Neuronal stem cell (in vitro differentiated cells): Measurements from ENCODE around the gene EVI5.

ENCODE experiments used
- DNase-seq: peaks from one replicate; pipeline ENCODE4 v3.0.0-alpha.2; 2013; ENCODE audit warnings: low spot score
- H2AFZ ChIP-seq: one replicate; pipeline ENCODE4 v1.6.1; 2013; ENCODE audit warnings: mild to moderate bottlenecking, low read length, inconsistent platforms
- H2AK5ac ChIP-seq: 2 replicates; pipeline ENCODE4 v1.6.1; 2013; ENCODE audit warnings: low read depth, mild to moderate bottlenecking, inconsistent platforms, low read length, moderate library complexity, mixed read lengths
- H2BK120ac ChIP-seq: 2 replicates; pipeline ENCODE4 v1.6.1; 2013; ENCODE audit warnings: low read depth, mild to moderate bottlenecking, inconsistent platforms, low read length, moderate library complexity, mixed read lengths
- H2BK12ac ChIP-seq: one replicate; pipeline ENCODE4 v1.6.1; 2013; ENCODE audit warnings: low read length, inconsistent platforms
- H2BK15ac ChIP-seq: 2 replicates; pipeline ENCODE4 v1.6.1; 2013; ENCODE audit warnings: mild to moderate bottlenecking, low read length, inconsistent platforms, mixed read lengths
- H2BK5ac ChIP-seq: one replicate; pipeline ENCODE4 v1.6.1; 2013; ENCODE audit warnings: inconsistent platforms, mild to moderate bottlenecking, low read length, moderate library complexity
- H3K14ac ChIP-seq: one replicate; pipeline ENCODE4 v1.6.1; 2013; ENCODE audit warnings: low read length, inconsistent platforms
- H3K18ac ChIP-seq: 2 replicates; pipeline ENCODE4 v1.6.1; 2013; ENCODE audit warnings: low read length, inconsistent platforms
- H3K23ac ChIP-seq: 2 replicates; pipeline ENCODE4 v1.6.1; 2013; ENCODE audit warnings: low read depth, mild to moderate bottlenecking, mixed read lengths, low read length, inconsistent platforms; ENCODE audit not compliant: poor library complexity
- H3K27ac ChIP-seq: replicated peaks from 3 replicates; pipeline ENCODE4 v1.5.1; 2013; ENCODE audit warnings: low read length, inconsistent platforms
- H3K27me3 ChIP-seq, 3 experiments: 2 replicates each; pipeline ENCODE4 v1.6.1; 2013; ENCODE audit warnings: low read length in 3 of 3, mild to moderate bottlenecking in 2 of 3, inconsistent platforms in 1 of 3, low read depth in 1 of 3, mixed read lengths in 1 of 3, moderate library complexity in 1 of 3; ENCODE audit not compliant: control insufficient read depth in 3 of 3, insufficient read depth in 3 of 3
- H3K36me3 ChIP-seq, 2 donors: replicated peaks in 1 of 2; 2 replicates each; pipeline ENCODE4 v1.6.1; 2013; ENCODE audit warnings: low read length in 2 of 2; ENCODE audit not compliant: control insufficient read depth in 2 of 2, insufficient read depth in 2 of 2
- H3K4ac ChIP-seq: 2 replicates; pipeline ENCODE4 v1.6.1; 2013; ENCODE audit warnings: inconsistent platforms, mild to moderate bottlenecking, low read length, moderate library complexity
- H3K4me1 ChIP-seq, 2 donors: 1 replicate in 1 of 2; 2 replicates in 1 of 2; pipeline ENCODE4 v1.6.1; 2013; ENCODE audit warnings: low read length in 2 of 2, low read depth in 1 of 2; ENCODE audit not compliant: control insufficient read depth in 2 of 2, insufficient read depth in 1 of 2
- H3K4me2 ChIP-seq: one replicate; pipeline ENCODE4 v1.6.1; 2013; ENCODE audit warnings: mild to moderate bottlenecking, low read length, inconsistent platforms; ENCODE audit not compliant: insufficient read depth, poor library complexity, severe bottlenecking
- H3K4me3 ChIP-seq, 2 donors: 2 replicates each; pipeline ENCODE4 v1.5.1; 2013; ENCODE audit warnings: low read length in 2 of 2, mild to moderate bottlenecking in 2 of 2, inconsistent platforms in 1 of 2, moderate library complexity in 1 of 2
- H3K79me1 ChIP-seq: one replicate; pipeline ENCODE4 v1.6.1; 2013; ENCODE audit warnings: low read depth, mild to moderate bottlenecking, inconsistent platforms, low read length, moderate library complexity
- H3K9ac ChIP-seq: one replicate; pipeline ENCODE4 v1.6.1; 2013; ENCODE audit warnings: mild to moderate bottlenecking, low read depth, low read length, inconsistent platforms; ENCODE audit not compliant: poor library complexity
- H3K9me3 ChIP-seq, 2 donors: replicated peaks in 1 of 2; 2 replicates each; pipeline versions ENCODE3 to v1.6.1; 2013; ENCODE audit warnings: low read length in 2 of 2, mild to moderate bottlenecking in 2 of 2, inconsistent platforms in 1 of 2, low read depth in 1 of 2, mixed read lengths in 1 of 2, moderate library complexity in 1 of 2; ENCODE audit not compliant: control insufficient read depth in 2 of 2, insufficient read depth in 1 of 2
- H4K8ac ChIP-seq: one replicate; pipeline ENCODE4 v1.6.1; 2013; ENCODE audit warnings: low read depth, mild to moderate bottlenecking, inconsistent platforms, low read length, moderate library complexity
- H4K91ac ChIP-seq: one replicate; pipeline ENCODE4 v1.6.1; 2013; ENCODE audit warnings: low read length, low read depth, mild to moderate bottlenecking, inconsistent platforms; ENCODE audit not compliant: poor library complexity
- WGBS, 2 donors: extraction: QIAGEN DNeasy Blood & Tissue Kit; methylation state at CpG; one replicate each; pipeline ENCODE4 v1.1.7; 2013; ENCODE audit warnings: missing lambda C conversion rate in 2 of 2, mixed read lengths in 1 of 2; ENCODE audit not compliant: insufficient read length in 2 of 2, insufficient replicate concordance in 1 of 2; ENCODE audit errors: extremely low coverage in 2 of 2; 5-methylcytosine and 5-hydroxymethylcytosine counted together

EVI5 gene

GRCh38 chr1:92551916-92552315 lies 233.0 kb downstream of the EVI5 start:
- Histone ChIP-seq H3K4ac (no peak overlapping the region), H3K27ac (no peak overlapping the region), H3K4me3 (no peak overlapping the region), H2AFZ (no peak overlapping the region), H3K4me2 (no peak overlapping the region), H3K36me3 (no peaks in the 10 kb centered on the region), H3K79me1 (no peaks in the 10 kb centered on the region), H4K91ac (no peak overlapping the region), H3K27me3 (no peaks in the 10 kb centered on the region), H4K8ac (no peak overlapping the region), H2BK15ac (no peak overlapping the region), H3K18ac (no peak overlapping the region), H2BK5ac (no peak overlapping the region), H3K23ac (no peak overlapping the region), H3K14ac (no peak overlapping the region), H2BK12ac (no peak overlapping the region), H2AK5ac (no peak overlapping the region), H3K9me3 (no peaks in the 10 kb centered on the region), H2BK120ac (no peak overlapping the region), H3K4me1 (no peaks in the 10 kb centered on the region), H3K9ac (no peak overlapping the region)
- DNase-seq = no peak
- WGBS, 2 donors = no CpG with 5 or more reads among the region's 1 CpG

GRCh38 chr1:92544756-92545165 lies 240.1 kb downstream of the EVI5 start:
- no peak for DNase-seq
- no peak overlapping the region for H3K4me3 ChIP-seq
- H3K9me3 ChIP-seq = no peaks in the 10 kb centered on the region
- H3K4me1 ChIP-seq = no peaks in the 10 kb centered on the region
- H2BK15ac ChIP-seq = no peak overlapping the region
- H3K23ac ChIP-seq = no peak overlapping the region
- no peaks in the 10 kb centered on the region for H3K36me3 ChIP-seq
- H3K14ac ChIP-seq = no peak overlapping the region
- no CpG with 5 or more reads among the region's 2 CpGs for WGBS, 2 donors
- no peak overlapping the region for H3K18ac ChIP-seq
- no peak overlapping the region for H2AK5ac ChIP-seq
- no peak overlapping the region for H2AFZ ChIP-seq
- no peak overlapping the region for H3K4ac ChIP-seq
- no peak overlapping the region for H2BK120ac ChIP-seq
- H3K4me2 ChIP-seq = no peak overlapping the region
- H3K9ac ChIP-seq = no peak overlapping the region
- no peak overlapping the region for H2BK12ac ChIP-seq
- H2BK5ac ChIP-seq = no peak overlapping the region
- H4K91ac ChIP-seq = no peak overlapping the region
- H4K8ac ChIP-seq = no peak overlapping the region
- no peaks in the 10 kb centered on the region for H3K79me1 ChIP-seq
- no peak overlapping the region for H3K27ac ChIP-seq
- no peaks in the 10 kb centered on the region for H3K27me3 ChIP-seq

- no peaks in the 10 kb centered on the region for H3K27me3 ChIP-seq
- no peak overlapping the region for H2BK12ac ChIP-seq
- no peak overlapping the region for H3K9ac ChIP-seq
- no peak overlapping the region for H3K4ac ChIP-seq
- H2BK15ac ChIP-seq = no peak overlapping the region
- no peak overlapping the region for H3K18ac ChIP-seq
- no peak for DNase-seq
- H3K14ac ChIP-seq = no peak overlapping the region
- WGBS, 2 donors = no CpG with 5 or more reads among the region's 9 CpGs
- no peak overlapping the region for H3K4me2 ChIP-seq
- H3K79me1 ChIP-seq = no peaks in the 10 kb centered on the region
- H3K4me3 ChIP-seq = no peak overlapping the region
- H4K8ac ChIP-seq = no peak overlapping the region
- H2AFZ ChIP-seq = no peak overlapping the region
- no peaks in the 10 kb centered on the region for H3K36me3 ChIP-seq
- no peak overlapping the region for H2AK5ac ChIP-seq
- no peak overlapping the region for H4K91ac ChIP-seq
- H3K23ac ChIP-seq = no peak overlapping the region
- H2BK120ac ChIP-seq = no peak overlapping the region
- no peak overlapping the region for H3K27ac ChIP-seq
- no peak overlapping the region for H2BK5ac ChIP-seq
- no peaks in the 10 kb centered on the region for H3K4me1 ChIP-seq
- H3K9me3 ChIP-seq = no peaks in the 10 kb centered on the region
These were observed 241.5 kb downstream of the EVI5 start for GRCh38 chr1:92543131-92544055.

- no peak overlapping the region for H2AK5ac ChIP-seq
- H3K27ac ChIP-seq = no peak overlapping the region
- no CpG with 5 or more reads among the region's 2 CpGs for WGBS, 2 donors
- H3K14ac ChIP-seq = no peak overlapping the region
- H3K9me3 ChIP-seq = no peaks in the 10 kb centered on the region
- no peak overlapping the region for H2BK120ac ChIP-seq
- no peaks in the 10 kb centered on the region for H3K79me1 ChIP-seq
- DNase-seq = no peak
- H3K9ac ChIP-seq = no peak overlapping the region
- no peak overlapping the region for H2AFZ ChIP-seq
- no peaks in the 10 kb centered on the region for H3K27me3 ChIP-seq
- H3K36me3 ChIP-seq = no peaks in the 10 kb centered on the region
- H2BK12ac ChIP-seq = no peak overlapping the region
- H3K4me2 ChIP-seq = no peak overlapping the region
- no peaks in the 10 kb centered on the region for H3K4me1 ChIP-seq
- no peak overlapping the region for H3K23ac ChIP-seq
- no peak overlapping the region for H3K18ac ChIP-seq
- no peak overlapping the region for H4K8ac ChIP-seq
- H4K91ac ChIP-seq = no peak overlapping the region
- no peak overlapping the region for H3K4ac ChIP-seq
- H3K4me3 ChIP-seq = no peak overlapping the region
- no peak overlapping the region for H2BK15ac ChIP-seq
- no peak overlapping the region for H2BK5ac ChIP-seq
These were observed 246.4 kb downstream of the EVI5 start for GRCh38 chr1:92538413-92539061.
